Measurements from ENCODE around the gene SCLY. TPM values are rescaled to one million over a fixed set of nuclear protein-coding genes. Genes with fewer than 3 reads are reported as not detected.

SCLY gene
- total RNA-seq, 6 experiments from 2014 or later: 24.4 to 54.2 (median 35.9) TPM

- WGBS (ENCODE audit: insufficient coverage, low coverage, low lambda C conversion rate, missing lambda C conversion rate): 100% methylated on average over 3 of the region's 60 CpGs
- intact Hi-C loops (cut with DNase I): no loop called here
- no peak overlapping the region for H3K4me3 ChIP-seq
- TF ChIP-seq POLR2A (IDR thresholded peaks at IDR 0.05) (no peak), CTCF (IDR thresholded peaks at IDR 0.05) (no peak)
- H3K27ac ChIP-seq: no peak overlapping the region
- no peaks in the 10 kb centered on the region for H3K9me3 ChIP-seq
- no peaks in the 10 kb centered on the region for H3K36me3 ChIP-seq
- H3K27me3 ChIP-seq: no peaks in the 10 kb centered on the region
- no peak for ATAC-seq
- H3K4me1 ChIP-seq: peaks cover 0 to 6% (median 0%) of the 10 kb centered on the region in 4 donors
- DNase-seq: no peak
Observed at GRCh38 chr2:238140721-238141540, 80.1 kb downstream of the SCLY start.

- H3K4me1 ChIP-seq: peaks cover 0 to 5% (median 0%) of the 10 kb centered on the region in 4 donors
- WGBS (ENCODE audit: insufficient coverage, low coverage, low lambda C conversion rate, missing lambda C conversion rate): 70% methylated on average over 3 of the region's 10 CpGs
- no peak overlapping the region for H3K4me3 ChIP-seq
- H3K27ac ChIP-seq: no peak overlapping the region
- intact Hi-C loops (cut with DNase I): no loop called here
- ATAC-seq (no peak), DNase-seq (no peak)
- no peaks in the 10 kb centered on the region for H3K27me3 ChIP-seq
- TF ChIP-seq POLR2A (IDR thresholded peaks at IDR 0.05): no peak
- no peak for TF ChIP-seq CTCF (IDR thresholded peaks at IDR 0.05)
- H3K9me3 ChIP-seq: no peaks in the 10 kb centered on the region
- H3K36me3 ChIP-seq: no peaks in the 10 kb centered on the region
Observed at GRCh38 chr2:238141541-238142318, 80.9 kb downstream of the SCLY start.

- Histone ChIP-seq H3K36me3 (no peaks in the 10 kb centered on the region), H3K4me1 (no peaks in the 10 kb centered on the region), H3K27ac (no peak overlapping the region), H3K27me3 (no peaks in the 10 kb centered on the region), H3K9me3 (no peaks in the 10 kb centered on the region), H3K4me3 (no peak overlapping the region)
- TF ChIP-seq POLR2A (IDR thresholded peaks at IDR 0.05) (no peak), CTCF (IDR thresholded peaks at IDR 0.05) (no peak)
- intact Hi-C loops (cut with DNase I): no loop called here
- 94% methylated on average over 3 of the region's 30 CpGs for WGBS (ENCODE audit: insufficient coverage, low coverage, low lambda C conversion rate, missing lambda C conversion rate)
- DNase-seq: no peak
- no peak for ATAC-seq
Observed at GRCh38 chr2:238142382-238143205, 81.8 kb downstream of the SCLY start.

GRCh38 chr2:238143239-238143951 is 82.6 kb downstream of the SCLY start:
- H3K27ac ChIP-seq: no peak overlapping the region
- H3K4me3 ChIP-seq: no peak overlapping the region
- no peaks in the 10 kb centered on the region for H3K9me3 ChIP-seq
- WGBS (ENCODE audit: insufficient coverage, low coverage, low lambda C conversion rate, missing lambda C conversion rate): 95% methylated on average over 3 of the region's 20 CpGs
- intact Hi-C loops (cut with DNase I): no loop called here
- H3K36me3 ChIP-seq: no peaks in the 10 kb centered on the region
- no peaks in the 10 kb centered on the region for H3K27me3 ChIP-seq
- DNase-seq: no peak
- H3K4me1 ChIP-seq: no peaks in the 10 kb centered on the region
- peak in 1 of 4 donors; percentile 20 for ATAC-seq
- TF ChIP-seq POLR2A (IDR thresholded peaks at IDR 0.05) (no peak), CTCF (IDR thresholded peaks at IDR 0.05) (no peak)
